ENCODE data around the gene CACNA2D2. TPM values are rescaled to one million over a fixed set of nuclear protein-coding genes. Genes with fewer than 3 reads are reported as not detected.

Gene CACNA2D2
- total RNA-seq, 1 donor from 2014 or later = 1.8 TPM

DNA sequence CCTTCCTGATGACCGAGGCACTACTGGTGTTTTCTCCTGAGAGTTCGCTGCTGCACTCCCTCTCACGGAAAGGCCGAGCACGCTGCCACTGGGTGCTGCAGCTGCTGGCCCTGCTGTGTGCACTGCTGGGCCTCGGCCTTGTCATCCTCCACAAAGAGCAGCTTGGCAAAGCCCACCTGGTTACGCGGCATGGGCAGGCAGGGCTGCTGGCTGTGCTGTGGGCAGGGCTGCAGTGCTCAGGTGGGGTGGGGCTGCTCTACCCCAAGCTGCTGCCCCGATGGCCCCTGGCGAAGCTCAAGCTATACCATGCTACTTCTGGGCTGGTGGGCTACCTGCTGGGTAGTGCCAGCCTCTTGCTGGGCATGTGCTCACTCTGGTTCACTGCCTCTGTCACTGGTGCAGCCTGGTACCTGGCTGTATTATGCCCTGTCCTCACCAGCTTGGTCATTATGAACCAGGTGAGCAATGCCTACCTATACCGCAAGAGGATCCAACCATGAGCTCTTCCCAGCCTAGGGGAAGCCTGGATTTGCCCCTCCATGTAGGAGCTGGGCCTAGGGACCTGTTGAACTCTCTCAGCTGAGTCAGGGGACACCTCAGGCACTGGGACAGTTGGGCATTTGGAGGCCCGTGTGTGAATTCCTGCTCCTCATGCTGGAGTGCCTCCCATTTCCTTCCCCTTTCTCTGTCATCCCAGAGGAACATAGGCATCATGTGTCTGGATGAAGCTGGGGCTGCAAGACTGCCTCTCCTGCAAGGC is 150.0 kb downstream of the CACNA2D2 start:
- intact Hi-C loops (cut with micrococcal nuclease) = loop anchor here (5.0 to 10.0 kb wide), 3 partner anchors 99 to 1701 kb away; partner anchors contain the start of genes DUSP7, PARP3 and RRP9

DNA sequence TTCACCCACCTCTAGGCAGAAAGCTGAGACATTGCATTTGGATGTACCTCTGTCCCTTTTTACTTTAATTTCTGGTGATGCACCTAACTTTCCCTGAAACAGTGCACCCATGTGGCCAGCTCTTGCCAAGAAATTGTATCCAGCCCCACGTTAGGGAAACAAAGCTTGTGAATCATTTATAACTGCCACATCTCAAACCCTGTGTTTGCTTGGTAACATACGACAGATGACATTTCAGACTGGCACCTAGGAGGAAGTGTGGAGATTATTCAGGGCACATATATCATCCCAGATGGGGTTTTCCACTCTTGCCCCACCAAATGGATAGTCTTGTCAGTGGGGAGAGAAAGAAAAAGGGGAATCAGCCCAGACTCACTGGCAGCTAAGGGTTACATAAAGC is 150.7 kb downstream of the CACNA2D2 start:
- intact Hi-C loops (cut with micrococcal nuclease) = loop anchor here (5.0 to 10.0 kb wide), 3 partner anchors 100 to 1702 kb away; partner anchors contain the start of genes DUSP7, PARP3 and RRP9

DNA sequence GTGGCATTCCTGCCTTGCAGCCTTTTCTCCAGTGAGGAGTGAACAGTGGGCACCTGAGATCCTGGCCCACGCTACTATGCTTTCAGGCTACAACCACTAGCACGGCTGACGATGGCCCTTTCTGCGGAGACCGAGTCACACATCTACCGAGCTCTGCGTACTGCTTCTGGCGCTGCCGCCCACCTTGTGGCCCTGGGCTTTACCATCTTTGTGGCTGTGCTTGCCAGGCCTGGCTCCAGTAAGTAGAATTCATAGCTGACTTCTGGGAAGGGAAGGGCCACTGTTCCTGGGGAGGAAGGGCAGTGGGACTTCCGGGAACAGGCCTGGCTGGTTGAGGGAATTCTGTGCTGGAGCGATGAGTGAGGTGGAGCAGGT is 152.1 kb downstream of the CACNA2D2 start:
- intact Hi-C loops (cut with micrococcal nuclease) = loop anchor here (1.0 to 10.0 kb wide), 9 partner anchors 8 to 1703 kb away; partner anchors contain the start of genes DUSP7, HEMK1, IFRD2 and MANF

DNA sequence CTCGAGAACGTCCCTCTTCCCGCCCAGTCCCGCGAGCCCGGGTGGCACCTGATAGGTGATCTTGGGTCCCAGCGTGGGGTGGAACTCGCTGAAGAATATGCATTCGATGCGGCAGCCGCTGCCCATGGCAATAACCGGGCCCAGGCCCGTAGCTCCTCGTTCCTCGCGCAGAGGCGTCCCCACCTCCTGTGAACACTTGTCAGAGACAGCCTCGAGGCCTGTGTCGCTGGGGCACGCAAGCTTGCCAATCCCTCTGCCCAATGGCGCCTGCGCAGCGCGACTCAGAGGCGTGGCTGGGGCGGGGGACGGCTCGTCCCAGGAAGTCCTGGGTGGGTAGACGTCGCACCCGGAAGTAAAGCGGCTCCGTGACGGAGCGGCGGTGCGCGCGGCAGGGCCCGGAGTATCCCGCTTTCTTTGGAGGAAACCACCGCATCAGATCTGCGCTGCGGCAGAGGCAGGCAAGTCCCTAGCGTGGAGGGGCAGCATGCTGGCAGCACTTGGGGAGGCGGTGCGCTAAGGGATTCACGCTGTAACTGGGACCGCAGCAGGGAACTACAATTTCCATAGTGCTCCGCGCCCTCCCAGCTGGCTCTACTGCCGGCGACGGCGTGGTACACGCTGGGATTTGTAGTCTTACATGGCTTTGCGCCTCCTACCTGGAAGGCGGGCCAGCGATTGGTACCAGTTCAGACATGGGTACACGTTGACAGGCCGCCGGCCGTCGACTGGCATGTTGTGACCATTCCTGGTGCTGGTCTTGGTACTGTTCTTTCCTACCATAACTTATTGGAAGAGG is 152.7 kb downstream of the CACNA2D2 start, which contains the start of the genes CYB561D2 and NPRL2:
CYB561D2 (plus strand) TSS at position 336 of the 796 bp plus-strand sequence. CDS start 572 bp downstream, outside the sequence.
NPRL2 (minus strand) TSS at position 249 of the 796 bp plus-strand sequence; CDS start at position 126, 123 bp downstream.
- intact Hi-C loops (cut with micrococcal nuclease) = loop anchor here (1.0 to 10.0 kb wide), 14 partner anchors 9 to 1704 kb away; partner anchors contain the start of genes DUSP7, HEMK1, HYAL3 and IFRD2

DNA sequence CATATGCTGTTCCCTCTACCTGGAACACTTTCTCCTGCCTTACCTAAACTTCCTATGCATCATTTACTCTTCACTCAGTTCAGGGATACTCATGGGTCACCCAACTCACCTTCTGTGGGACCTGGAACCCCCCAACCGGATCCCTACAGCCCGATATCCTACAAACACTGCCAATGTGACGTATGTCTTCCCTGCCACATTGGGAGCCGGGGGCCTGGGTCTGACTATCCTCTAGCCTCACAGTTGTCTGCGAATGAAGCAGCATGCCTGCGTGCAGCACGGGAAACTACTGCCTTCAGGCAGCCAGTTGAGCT is 153.3 kb downstream of the CACNA2D2 start:
- intact Hi-C loops (cut with micrococcal nuclease) = loop anchor here (1.0 to 10.0 kb wide), 11 partner anchors 9 to 1705 kb away; partner anchors contain the start of genes DUSP7, HEMK1, HYAL3 and MANF

DNA sequence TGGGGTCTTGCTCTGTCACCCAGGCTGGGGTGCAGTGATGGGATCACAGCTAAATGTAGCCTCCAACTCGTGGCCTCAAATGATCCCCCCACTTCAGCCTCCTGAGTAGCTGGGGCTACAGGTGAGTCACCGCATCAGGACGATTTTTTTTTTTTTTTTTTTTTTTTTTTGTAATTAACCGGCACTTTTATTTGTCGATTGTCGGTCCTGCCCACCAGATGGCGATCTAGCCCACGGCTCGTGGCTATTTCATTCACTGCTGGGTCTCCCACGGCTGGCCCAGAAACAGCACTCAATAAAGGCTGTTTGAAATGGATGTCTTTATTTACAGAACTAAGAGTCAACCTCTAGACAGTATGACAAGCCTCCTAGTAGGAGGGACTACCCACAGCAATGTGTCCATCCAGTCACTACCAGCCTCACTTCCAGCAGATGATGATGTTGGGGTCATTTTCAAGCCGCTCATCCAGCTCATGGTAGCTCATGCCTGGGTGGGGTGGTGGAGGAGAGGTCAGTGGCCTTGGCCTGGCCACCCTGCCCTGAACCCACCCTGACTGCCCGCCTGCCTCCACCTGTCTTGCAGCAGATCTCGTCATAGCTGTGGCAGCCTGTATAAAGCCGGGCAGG is 156.1 kb downstream of the CACNA2D2 start:
- intact Hi-C loops (cut with micrococcal nuclease) = loop anchor here (1.0 to 5.0 kb wide), 3 partner anchors 195 to 1340 kb away; no protein-coding TSS in a partner anchor

DNA sequence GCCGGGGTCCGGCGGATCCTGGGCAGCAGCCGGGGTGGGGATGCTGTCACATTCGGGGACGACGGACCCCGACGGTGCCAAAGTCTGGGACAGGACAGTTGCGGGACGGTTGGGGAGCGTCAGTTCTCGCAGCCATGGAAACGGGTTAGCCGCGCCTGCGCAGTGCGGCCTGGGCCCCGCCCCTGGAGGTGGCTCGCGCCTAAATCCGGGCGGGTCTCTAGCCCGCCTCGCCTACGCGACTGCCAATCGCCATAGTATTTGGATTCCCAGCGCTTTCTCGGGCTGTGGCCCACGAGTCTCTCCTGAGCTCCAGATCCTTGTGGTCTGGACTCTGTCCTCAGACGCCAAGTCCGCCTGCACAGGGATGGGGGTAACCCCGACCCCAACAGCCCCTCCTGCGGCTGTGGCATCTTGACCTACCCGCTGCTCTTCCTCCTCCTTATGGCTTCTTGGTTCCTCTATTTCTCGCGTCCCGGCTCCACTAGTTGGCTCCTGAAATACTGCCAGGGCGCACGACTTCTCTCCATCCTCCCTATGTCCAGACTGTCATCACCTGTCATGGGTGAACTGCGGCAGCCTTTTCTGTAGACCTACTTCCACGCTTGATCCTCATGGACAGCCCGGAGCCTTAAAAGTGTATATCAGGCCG is 157.7 kb downstream of the CACNA2D2 start, which contains the start of gene ZMYND10:
ZMYND10 (minus strand) TSS at position 147 of the 649 bp plus-strand sequence. CDS start 153 bp downstream, outside the sequence.
- intact Hi-C loops (cut with micrococcal nuclease) = loop anchor here (2.0 to 5.0 kb wide), 2 partner anchors 13 to 1342 kb away; partner anchors contain the start of gene TMEM115

DNA sequence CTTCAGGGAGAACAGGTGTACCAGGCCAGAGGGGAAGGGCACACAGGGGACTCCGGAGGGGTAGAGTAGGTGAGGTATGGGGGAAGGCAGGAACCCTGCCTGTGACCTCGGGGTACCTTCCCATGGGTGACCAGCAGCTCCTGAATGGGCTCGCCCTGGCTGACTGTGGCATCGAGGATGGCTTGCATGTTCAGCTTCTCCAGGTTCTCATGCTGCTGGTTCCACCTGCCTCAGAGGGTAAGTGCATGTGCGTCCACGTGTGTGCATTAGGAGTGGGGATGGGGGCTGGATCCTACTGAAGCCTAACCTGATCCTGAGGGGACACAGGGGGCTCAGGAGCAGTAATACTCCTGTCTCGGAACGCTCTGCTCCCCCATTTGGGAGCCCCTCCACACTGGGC is 158.4 kb downstream of the CACNA2D2 start:
- intact Hi-C loops (cut with micrococcal nuclease) = loop anchor here (2.0 to 5.0 kb wide), 2 partner anchors 14 to 1342 kb away; partner anchors contain the start of gene TMEM115

DNA sequence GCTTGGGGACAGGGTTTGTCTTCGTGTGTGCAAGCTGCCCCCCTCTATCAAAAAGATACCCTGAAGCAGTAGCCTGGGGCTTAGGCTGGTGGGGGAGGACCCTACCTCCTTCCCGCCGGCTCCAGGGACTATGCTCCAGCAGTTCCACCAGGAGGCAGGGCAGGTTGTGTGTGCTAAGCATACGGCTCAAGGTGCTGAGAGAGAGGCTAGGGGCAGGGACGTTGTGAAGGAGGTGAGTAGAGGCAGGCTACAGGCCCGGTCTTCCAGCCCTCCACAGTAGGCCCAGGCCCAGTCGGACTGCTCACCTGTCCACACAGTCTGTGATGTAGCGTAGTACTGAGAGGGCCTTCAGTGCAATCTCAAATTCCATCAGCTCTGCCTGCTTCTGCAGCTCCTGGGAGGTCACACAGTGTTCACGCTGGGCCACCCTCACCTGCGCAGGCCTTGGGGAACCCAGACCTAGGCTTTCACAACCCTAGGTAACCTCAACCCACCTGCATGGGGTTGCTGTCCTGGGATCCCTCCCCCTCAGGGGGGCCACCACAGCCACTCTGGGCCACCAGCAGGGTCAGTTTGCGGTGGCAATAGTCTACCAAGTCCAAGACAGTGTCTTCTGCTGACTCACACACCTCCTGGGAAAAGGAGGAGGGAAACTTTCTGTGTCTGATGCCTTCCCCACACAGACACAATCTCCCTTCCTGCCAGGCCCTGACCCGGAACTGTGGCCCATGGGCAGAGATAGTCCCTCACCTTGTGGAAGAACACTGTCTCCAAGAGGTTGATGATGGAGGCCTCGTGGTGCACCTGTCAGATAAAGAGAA is 160.4 kb downstream of the CACNA2D2 start:
- intact Hi-C loops (cut with micrococcal nuclease) = no loop called here

DNA sequence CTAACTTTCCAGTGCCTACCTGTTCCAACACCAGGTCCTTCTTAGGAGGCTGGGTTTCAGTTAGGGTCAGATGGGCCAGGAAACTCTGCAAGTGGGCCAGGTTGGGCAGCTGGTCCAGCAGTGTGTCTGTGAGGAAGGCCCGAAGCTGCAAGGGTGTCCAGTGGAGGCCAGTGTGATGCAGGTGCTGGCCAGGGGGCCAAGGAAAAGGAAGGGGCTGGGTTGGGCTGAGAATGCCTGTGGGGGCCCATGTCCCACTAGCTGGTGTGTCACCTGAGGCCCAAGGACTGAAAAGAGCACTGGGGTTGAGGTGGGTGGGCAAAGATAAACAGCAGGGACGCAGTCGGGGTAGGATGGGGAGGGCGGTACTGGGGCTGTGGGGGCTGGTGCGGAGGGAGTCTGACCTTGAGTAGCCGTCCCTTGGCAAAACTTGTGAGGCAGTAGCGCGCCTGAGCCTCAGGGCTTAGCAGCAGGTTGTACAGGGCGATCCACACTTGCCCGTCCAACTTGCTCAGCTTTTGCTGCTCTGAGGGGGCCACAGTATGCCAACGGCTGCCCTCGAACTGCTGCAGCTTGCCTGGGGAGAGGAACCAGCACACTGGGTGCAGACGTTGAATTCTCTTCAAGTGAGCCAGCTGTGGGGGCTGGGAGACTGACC is 161.3 kb downstream of the CACNA2D2 start:
- intact Hi-C loops (cut with micrococcal nuclease) = loop anchor here (1.0 kb wide), 1 partner anchor 8 kb away; the partner anchor contains the start of genes CYB561D2 and NPRL2

DNA sequence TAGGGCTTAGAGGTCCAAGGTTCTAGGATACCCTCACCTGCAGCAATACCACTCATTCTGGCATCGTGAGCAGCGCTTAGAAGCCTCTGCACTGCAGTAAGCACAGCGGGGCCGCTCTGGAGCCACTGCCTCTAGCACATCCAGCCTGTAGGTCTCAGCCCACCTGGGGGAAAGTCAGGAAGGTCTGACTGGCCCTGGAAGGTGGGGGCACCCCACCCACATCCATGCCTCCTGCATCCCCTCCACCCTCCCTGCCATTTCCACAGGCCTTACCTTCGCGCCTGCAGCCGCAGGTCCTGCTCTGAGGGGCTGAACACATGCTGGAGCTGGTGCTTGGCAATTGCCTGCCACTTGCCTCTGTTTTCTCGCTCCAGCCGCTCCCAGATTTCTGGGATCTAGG is 161.9 kb downstream of the CACNA2D2 start:
- intact Hi-C loops (cut with micrococcal nuclease) = loop anchor here (1.0 kb wide), 1 partner anchor 9 kb away; the partner anchor contains the start of genes CYB561D2 and NPRL2

DNA sequence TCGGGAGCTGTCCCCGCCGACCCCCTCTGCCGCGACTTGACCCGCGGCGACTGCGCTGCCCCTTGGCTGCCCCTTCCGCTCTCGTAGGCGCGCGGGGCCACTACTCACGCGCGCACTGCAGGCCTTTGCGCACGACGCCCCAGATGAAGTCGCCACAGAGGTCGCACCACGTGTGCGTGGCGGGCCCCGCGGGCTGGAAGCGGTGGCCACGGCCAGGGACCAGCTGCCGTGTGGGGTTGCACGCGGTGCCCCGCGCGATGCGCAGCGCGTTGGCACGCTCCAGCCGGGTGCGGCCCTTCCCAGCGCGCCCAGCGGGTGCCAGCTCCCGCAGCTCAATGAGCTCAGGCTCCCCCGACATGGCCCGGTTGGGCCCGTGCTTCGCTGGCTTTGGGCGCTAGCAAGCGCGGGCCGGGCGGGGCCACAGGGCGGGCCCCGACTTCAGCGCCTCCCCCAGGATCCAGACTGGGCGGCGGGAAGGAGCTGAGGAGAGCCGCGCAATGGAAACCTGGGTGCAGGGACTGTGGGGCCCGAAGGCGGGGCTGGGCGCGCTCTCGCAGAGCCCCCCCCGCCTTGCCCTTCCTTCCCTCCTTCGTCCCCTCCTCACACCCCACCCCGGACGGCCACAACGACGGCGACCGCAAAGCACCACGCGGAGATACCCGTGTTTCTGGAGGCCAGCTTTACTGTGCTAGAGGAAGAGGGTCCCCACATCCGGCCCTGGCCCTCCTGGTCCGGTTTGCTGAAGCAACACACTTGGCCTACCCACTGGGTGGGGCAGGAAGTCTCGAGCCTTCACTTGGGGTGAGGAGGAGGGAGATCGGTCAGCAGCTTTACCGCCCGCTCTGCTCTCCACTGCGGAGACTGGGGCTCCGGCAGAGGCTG is 162.7 kb downstream of the CACNA2D2 start, which contains the start of gene RASSF1:
RASSF1 (minus strand) TSS at position 389 of the 882 bp plus-strand sequence; CDS start at position 358, 31 bp downstream.
- intact Hi-C loops (cut with micrococcal nuclease) = loop anchor here (1.0 kb wide), 1 partner anchor 10 kb away; the partner anchor contains the start of genes CYB561D2 and NPRL2

DNA sequence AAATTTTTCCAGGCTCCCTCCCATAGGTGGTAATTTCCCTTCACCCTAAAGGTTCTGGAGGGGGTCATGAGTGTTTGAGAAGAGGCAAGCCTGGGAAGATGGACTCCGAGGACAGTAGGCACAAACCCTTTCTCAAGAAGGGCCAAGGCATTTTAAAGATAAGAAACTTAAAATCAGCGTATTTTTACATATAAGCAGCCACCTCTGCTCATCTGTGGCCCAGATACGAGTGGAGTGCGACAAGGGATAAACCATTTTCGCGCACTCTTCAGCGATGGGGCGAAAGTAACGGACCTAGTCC is 163.3 kb downstream of the CACNA2D2 start:
- intact Hi-C loops (cut with micrococcal nuclease) = no loop called here

DNA sequence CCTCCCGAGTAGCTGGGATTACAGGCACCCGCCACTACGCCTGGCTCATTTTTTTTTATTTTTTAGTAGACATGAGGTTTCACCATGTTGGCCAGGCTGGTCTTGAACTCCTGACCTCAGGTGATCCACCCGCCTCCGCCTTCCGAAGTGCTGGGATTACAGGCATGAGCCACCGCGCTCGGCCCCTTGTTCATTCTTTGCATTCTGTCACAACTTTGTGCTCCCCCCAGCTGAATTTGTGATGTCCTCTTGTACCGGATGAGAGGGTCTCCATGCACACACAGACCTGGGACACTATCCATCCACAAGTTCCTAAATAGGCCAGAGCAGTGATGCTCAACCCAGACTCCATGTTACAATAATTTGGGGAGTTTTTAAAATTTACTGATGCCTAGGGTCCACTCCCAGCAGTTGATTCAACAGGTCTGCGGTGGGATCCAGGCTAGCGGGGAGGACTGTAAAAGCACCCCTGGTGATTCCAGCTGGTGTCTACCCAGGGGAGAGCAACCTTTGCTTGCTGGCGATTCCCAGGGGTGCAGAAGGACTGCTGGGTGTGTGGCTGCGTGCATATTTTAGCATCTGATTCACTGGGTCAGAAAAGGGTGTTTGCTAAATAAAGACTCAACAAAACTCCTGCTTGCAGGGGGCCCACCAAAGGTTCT is 163.8 kb downstream of the CACNA2D2 start:
- intact Hi-C loops (cut with micrococcal nuclease) = loop anchor here (2.0 to 5.0 kb wide), 2 partner anchors 1045 to 1158 kb away; partner anchors contain the start of gene MANF

DNA sequence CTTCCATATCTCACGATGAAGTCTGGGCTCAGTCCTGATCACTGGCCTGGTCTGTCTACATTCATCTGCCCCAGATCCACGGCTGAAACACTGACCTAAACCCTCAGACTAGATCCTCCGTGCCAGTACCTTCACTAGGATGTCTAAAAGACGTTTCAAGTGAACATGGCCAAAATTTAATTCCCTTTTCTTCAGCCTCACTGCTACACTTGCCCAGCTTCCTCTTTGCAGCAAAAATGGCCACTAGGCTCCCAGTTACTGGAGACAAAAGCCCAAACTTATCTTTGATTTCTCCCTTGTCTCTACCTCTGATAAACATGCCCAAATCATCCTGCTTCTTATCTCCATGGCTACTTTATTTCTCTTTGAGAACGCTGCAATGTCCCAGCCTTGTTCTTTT is 164.5 kb downstream of the CACNA2D2 start:
- intact Hi-C loops (cut with micrococcal nuclease) = loop anchor here (2.0 to 5.0 kb wide), 2 partner anchors 1046 to 1158 kb away; partner anchors contain the start of gene MANF

DNA sequence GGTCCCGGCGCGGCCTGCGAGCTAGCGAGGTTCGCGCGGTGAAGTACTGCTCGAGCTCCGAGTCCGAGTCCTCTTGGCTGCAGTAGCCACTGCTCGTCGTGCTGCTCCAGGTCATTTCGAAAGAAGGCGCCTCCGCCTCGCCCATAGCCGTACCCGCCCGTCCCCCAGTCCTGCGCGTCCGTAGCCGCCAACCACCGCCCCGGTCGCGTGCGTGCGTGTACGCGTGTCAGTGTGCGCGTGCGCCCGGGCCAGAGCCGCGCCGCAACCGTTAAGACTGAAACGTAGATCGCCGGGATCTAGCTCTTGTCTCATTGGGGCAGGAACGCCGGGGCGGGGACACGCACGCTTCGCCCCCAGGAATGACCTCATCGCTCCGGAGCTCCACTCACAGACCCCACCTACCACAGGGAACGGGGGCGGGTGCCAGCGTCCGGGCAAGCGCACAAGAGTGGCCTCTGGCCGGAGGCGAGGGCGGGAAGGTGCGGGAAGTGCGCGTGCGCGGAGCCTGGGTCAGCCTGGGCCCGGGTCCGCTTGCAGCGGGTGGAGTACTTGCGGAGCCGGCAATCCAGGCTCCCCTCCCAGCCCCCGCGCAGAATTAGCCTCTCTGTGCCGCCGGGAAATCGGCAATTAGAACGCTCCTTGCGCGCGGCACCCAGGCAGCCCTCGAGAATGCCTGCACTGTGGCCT is 166.1 kb downstream of the CACNA2D2 start:
- intact Hi-C loops (cut with micrococcal nuclease) = loop anchor here (1.0 to 5.0 kb wide), 10 partner anchors 9 to 1160 kb away; partner anchors contain the start of genes CYB561D2, HYAL3, IFRD2 and MAPKAPK3
